AG04450 (cell line): ENCODE results near the gene NCOA3. TPM values are rescaled to one million over a fixed set of nuclear protein-coding genes. Genes with fewer than 3 reads are reported as not detected.

Experiments used
- CTCF ChIA-PET: fragments of 300-600, 350-600 bp; formaldehyde crosslinking; extraction: SDS; loops from one replicate; lab custom pipeline; 2022; ENCODE audit warnings: antibody characterized with exemption, inconsistent platforms; lab: Charles Lee
- POLR2A ChIA-PET: fragments of 350-600 bp; formaldehyde crosslinking; extraction: SDS; loops from one replicate; lab custom pipeline; 2021; ENCODE audit warnings: antibody characterized with exemption, inconsistent platforms; lab: Yijun Ruan, JAX
- DNase-seq: peaks from one replicate; pipeline ENCODE4 v3.0.0-alpha.2; 2011; ENCODE audit warnings: low read depth, low spot score
- H3K27ac ChIP-seq: one replicate; pipeline ENCODE4 v1.5.1; 2012; ENCODE audit warnings: low read depth, low read length, control low read depth
- H3K27me3 ChIP-seq: one replicate; pipeline ENCODE4 v1.6.0; 2012; ENCODE audit warnings: low read length; ENCODE audit not compliant: control insufficient read depth, insufficient read depth
- H3K4me3 ChIP-seq: 2 replicates; pipeline ENCODE4 v1.5.1; 2011; ENCODE audit warnings: mild to moderate bottlenecking, low read depth, low read length, control low read depth
- H3K9me3 ChIP-seq: 2 replicates; pipeline ENCODE4 v1.5.1; 2012; ENCODE audit warnings: low read length; ENCODE audit not compliant: control insufficient read depth, insufficient read depth
- polyA plus RNA-seq: library from polyadenylated mRNA; depleted of rRNA; stranded (reverse); fragments of >200 nt; gene quantifications from 2 replicates; pipeline ENCODE4 v1.2.3, GENCODE V29; 2011
- TF ChIP-seq, protein P1 (sequence below): IDR thresholded peaks from 2 replicates; pipeline ENCODE4 v1.5.1; 2011; ENCODE audit warnings: low read depth, low read length, control low read depth, inconsistent platforms

NCOA3 gene
- polyA plus RNA-seq, 1 experiment: 25.4 TPM

DNA sequence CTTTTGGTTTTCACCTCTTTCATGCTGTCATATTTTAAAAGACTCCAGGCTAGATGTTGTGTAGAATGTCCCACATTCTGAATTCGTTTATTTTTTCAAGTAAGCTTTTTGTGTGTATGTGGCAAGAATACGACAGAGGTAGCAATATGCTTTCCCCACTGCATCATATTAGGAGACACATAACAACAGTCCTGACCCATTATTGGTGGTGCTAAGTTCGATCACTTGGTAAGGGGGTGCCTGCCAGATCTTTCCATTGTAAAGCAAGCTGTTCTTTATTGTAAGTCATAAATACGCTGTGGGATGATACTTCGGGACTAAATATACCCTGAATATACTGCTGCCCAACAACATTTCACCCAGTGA is 588 bp upstream of the NCOA3 start:
- TF ChIP-seq, protein P1, sequence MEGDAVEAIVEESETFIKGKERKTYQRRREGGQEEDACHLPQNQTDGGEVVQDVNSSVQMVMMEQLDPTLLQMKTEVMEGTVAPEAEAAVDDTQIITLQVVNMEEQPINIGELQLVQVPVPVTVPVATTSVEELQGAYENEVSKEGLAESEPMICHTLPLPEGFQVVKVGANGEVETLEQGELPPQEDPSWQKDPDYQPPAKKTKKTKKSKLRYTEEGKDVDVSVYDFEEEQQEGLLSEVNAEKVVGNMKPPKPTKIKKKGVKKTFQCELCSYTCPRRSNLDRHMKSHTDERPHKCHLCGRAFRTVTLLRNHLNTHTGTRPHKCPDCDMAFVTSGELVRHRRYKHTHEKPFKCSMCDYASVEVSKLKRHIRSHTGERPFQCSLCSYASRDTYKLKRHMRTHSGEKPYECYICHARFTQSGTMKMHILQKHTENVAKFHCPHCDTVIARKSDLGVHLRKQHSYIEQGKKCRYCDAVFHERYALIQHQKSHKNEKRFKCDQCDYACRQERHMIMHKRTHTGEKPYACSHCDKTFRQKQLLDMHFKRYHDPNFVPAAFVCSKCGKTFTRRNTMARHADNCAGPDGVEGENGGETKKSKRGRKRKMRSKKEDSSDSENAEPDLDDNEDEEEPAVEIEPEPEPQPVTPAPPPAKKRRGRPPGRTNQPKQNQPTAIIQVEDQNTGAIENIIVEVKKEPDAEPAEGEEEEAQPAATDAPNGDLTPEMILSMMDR: no peak
- peak overlapping the region; percentile 55 for H3K27ac ChIP-seq
- H3K9me3 ChIP-seq: no peaks in the 10 kb centered on the region; the same call in 1 of the 2 replicates
- CTCF ChIA-PET: interaction anchor here (0.6 to 2.2 kb wide), 13 partner anchors 8 to 748 kb away, joined by 3 to 14 read pairs (median 3); no protein-coding TSS in a partner anchor
- DNase-seq: no peak
- no peaks in the 10 kb centered on the region for H3K27me3 ChIP-seq
- POLR2A ChIA-PET: interaction anchor here (0.6 to 2.5 kb wide), 13 partner anchors 8 to 829 kb away, joined by 3 to 15 read pairs (median 5); no protein-coding TSS in a partner anchor
- H3K4me3 ChIP-seq: peak overlapping the region; percentile 78

DNA sequence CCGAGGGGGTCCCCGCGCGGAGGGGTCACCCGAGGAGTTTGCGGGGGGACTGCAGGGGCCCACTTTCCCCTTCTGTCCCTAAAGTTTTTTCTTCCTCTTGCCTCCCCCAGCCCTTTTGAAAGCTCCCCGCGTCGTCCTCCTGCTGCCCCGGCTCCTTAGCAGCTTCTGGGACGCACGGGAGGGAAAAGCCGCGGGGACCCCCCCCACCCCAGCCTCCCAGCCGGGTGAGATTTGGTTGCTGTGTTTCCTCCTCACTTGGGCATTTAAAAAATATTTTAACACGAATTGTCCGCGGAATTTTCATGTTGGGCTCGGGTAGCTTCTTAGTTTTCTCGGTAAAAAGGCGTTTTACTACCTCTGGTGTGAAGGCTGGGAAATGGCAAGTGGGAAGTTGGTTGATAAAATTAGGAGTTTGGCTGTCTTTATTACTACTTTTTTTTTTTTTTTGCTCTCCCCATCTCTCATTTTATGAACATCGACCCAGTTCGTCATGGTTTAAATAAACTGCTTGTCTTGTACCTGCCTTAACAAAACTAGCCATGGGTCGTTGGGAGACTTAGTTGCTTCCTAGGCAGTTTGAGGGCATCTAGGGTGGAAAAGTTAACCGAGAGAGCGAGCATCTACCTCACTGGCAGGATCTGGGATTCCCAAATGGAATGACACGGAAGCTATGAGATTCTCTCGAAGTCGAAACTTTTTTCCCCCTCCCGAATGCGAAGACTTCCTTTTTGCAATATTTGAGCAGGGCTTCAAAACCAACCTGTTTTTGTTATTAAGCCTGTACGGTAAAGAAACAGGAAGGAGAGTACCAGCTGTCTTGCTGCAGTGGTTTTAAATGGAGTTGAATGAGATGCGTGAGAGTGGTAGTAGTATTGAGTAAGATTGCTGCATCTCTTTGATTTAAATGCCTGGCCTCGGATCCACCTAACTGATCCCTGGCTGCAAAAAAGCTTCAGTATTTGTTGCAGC is 868 bp downstream of the NCOA3 start:
- TF ChIP-seq, protein P1: no peak

DNA sequence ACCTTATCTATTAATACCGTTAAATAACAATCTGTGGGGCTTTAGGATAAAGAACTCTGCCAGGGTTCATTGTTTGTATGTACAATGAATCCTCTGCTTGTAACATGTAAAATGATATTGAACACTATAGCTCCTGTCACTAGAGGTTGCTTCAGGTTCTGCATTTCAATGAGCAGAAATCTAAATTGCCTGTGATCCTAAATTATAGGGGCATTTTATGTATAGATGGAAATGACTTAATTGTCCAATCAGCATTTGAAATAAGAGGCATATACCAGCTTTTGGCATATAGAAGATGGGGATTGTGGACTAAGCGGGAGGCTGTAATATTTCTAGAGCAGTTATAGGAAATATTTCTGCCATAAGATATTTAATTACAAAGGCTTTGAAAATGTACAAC is 2.0 kb downstream of the NCOA3 start:
- Histone ChIP-seq H3K27me3 (no peaks in the 10 kb centered on the region), H3K9me3 (no peaks in the 10 kb centered on the region; the same call in 1 of the 2 replicates), H3K4me3 (peak overlapping the region; percentile 78), H3K27ac (no peak overlapping the region)
- ChIA-PET CTCF (interaction anchor here (0.6 to 1.7 kb wide), 5 partner anchors 93 to 120 kb away, joined by 3 to 7 read pairs (median 5); no protein-coding TSS in a partner anchor), POLR2A (interaction anchor here (0.6 to 2.5 kb wide), 4 partner anchors 10 to 145 kb away, joined by 3 to 9 read pairs (median 4); no protein-coding TSS in a partner anchor)
- TF ChIP-seq, protein P1: no peak
- DNase-seq: no peak

More for the DNA sequence above, 868 bp downstream of the NCOA3 start:
- no peak for DNase-seq
- POLR2A ChIA-PET: interaction anchor here (0.5 to 2.5 kb wide), 19 partner anchors 9 to 808 kb away, joined by 3 to 15 read pairs (median 4); no protein-coding TSS in a partner anchor
- H3K27ac ChIP-seq: peak overlapping the region; percentile 55
- CTCF ChIA-PET: interaction anchor here (0.6 to 2.2 kb wide), 14 partner anchors 9 to 813 kb away, joined by 3 to 14 read pairs (median 4); no protein-coding TSS in a partner anchor
- no peaks in the 10 kb centered on the region; the same call in 1 of the 2 replicates for H3K9me3 ChIP-seq
- peak overlapping the region; percentile 78 for H3K4me3 ChIP-seq
- no peaks in the 10 kb centered on the region for H3K27me3 ChIP-seq

- CTCF ChIA-PET: no interaction called here
- DNase-seq: no peak
- POLR2A ChIA-PET: no interaction called here
Observed at GRCh38 chr20:47506335-47506734, 4.6 kb downstream of the NCOA3 start.

More at GRCh38 chr20:47506335-47506734, 4.6 kb downstream of the NCOA3 start:
- Histone ChIP-seq H3K9me3 (no peaks in the 10 kb centered on the region; the same call in 1 of the 2 replicates), H3K27me3 (no peaks in the 10 kb centered on the region), H3K4me3 (no peak overlapping the region), H3K27ac (no peak overlapping the region)
- TF ChIP-seq, protein P1: no peak
